H1 (cell line): ENCODE results near the gene SYK. TPM values are rescaled to one million over a fixed set of nuclear protein-coding genes. Genes with fewer than 3 reads are reported as not detected.

Experiments used
- ATF2 ChIP-seq: IDR thresholded peaks from 2 replicates; pipeline ENCODE4 v1.6.1; 2012; ENCODE audit warnings: low read length, inconsistent platforms
- BRCA1 ChIP-seq: IDR thresholded peaks from 2 replicates; pipeline ENCODE4 v1.6.1; 2012; ENCODE audit warnings: low read depth, low read length, improper control_type of control experiment
- CHD1 ChIP-seq: IDR thresholded peaks from 2 replicates; pipeline ENCODE4 v1.6.1; 2012; ENCODE audit warnings: low read depth, low read length, improper control_type of control experiment
- CHD7 ChIP-seq: fragments of 300-600 bp; sonication (generic); IDR thresholded peaks from 2 replicates; pipeline ENCODE4 v1.7.1; 2012; ENCODE audit warnings: low read length, moderate library complexity, mild to moderate bottlenecking, inconsistent platforms; ENCODE audit not compliant: insufficient replicate concordance
- EGR1 ChIP-seq: IDR thresholded peaks from 2 replicates; pipeline ENCODE4 v1.6.1; 2011; ENCODE audit warnings: low read depth, low read length, borderline replicate concordance
- JUN ChIP-seq: IDR thresholded peaks from 2 replicates; pipeline ENCODE4 v1.6.1; 2011; ENCODE audit warnings: low read depth, mild to moderate bottlenecking, improper control_type of control experiment, low read length
- JUND ChIP-seq: IDR thresholded peaks from 2 replicates; pipeline ENCODE4 v1.6.1; 2011; ENCODE audit warnings: mild to moderate bottlenecking, improper control_type of control experiment, low read length
- MAFK ChIP-seq: IDR thresholded peaks from 2 replicates; pipeline ENCODE4 v1.6.1; 2012; ENCODE audit warnings: low read depth, mild to moderate bottlenecking, improper control_type of control experiment, low read length
- RAD21 ChIP-seq, 2 experiments: IDR thresholded peaks in 1 of 2; conservative IDR thresholded peaks in 1 of 2; 2 replicates each; pipeline ENCODE4 v1.6.1; 2011; ENCODE audit warnings: low read depth in 2 of 2, low read length in 2 of 2, improper control_type of control experiment in 1 of 2, inconsistent platforms in 1 of 2, mild to moderate bottlenecking in 1 of 2, moderate library complexity in 1 of 2
- ZNF274 ChIP-seq: IDR thresholded peaks from 2 replicates; pipeline ENCODE4 v1.7.0; 2012; ENCODE audit warnings: low read length, borderline replicate concordance; ENCODE audit errors: extremely low read depth
- polyA plus RNA-seq, 7 experiments: library from polyadenylated mRNA; depleted of rRNA in 3 of 7; stranded (reverse) in 5 of 7; unstranded in 2 of 7; fragments of >200 nt in 5 of 7; fragments of 200-250 nt in 2 of 7; gene quantifications; 1 replicate in 5 of 7; 2 replicates in 1 of 7; 4 replicates in 1 of 7; pipeline versions ENCODE4 v1.2.1 to v1.2.3, GENCODE V29; 2011 to 2013; ENCODE audit warnings: missing spikeins in 2 of 7, mixed read lengths in 2 of 7
- total RNA-seq: library from RNA; stranded (reverse); fragmentation: NEBNext Ultra II Directional; extraction: Animal tissue kit (Norgen Biotek cat#: 25700); gene quantifications from 2 replicates; pipeline ENCODE4 v1.2.1, GENCODE V29; 2021

Gene SYK
- total and polyA plus RNA-seq, 2 of the 8 experiments (the other 6 are each of a cell fraction or from before 2014, with no cell fraction given) = 1.5 to 4.4 TPM

- TF ChIP-seq ATF2 = no peak
- no peak for TF ChIP-seq MAFK
- no peak for TF ChIP-seq RAD21 (IDR thresholded peaks at IDR 0.05 in 1 of 2, conservative IDR thresholded peaks at IDR 0.05 in 1 of 2; ENCODE audit: low read depth in 2 of 2, low read length in 2 of 2)
- TF ChIP-seq EGR1 = no peak
- TF ChIP-seq CHD1 = no peak
- TF ChIP-seq BRCA1 = no peak
- no peak for TF ChIP-seq CHD7
- no peak for TF ChIP-seq JUN
- no peak for TF ChIP-seq JUND
- TF ChIP-seq ZNF274 = no peak
- TF ChIP-seq, all 59 proteins: peak for 0
These were observed 106.2 kb downstream of the SYK start (continued) for GRCh38 chr9:90907790-90908189.
